H1 (cell line): ENCODE data around the gene GAST. TPM values are rescaled to one million over a fixed set of nuclear protein-coding genes. Genes with fewer than 3 reads are reported as not detected.

ENCODE experiments used
- BACH1 ChIP-seq: IDR thresholded peaks from 2 replicates; pipeline ENCODE4 v1.6.1; 2012; ENCODE audit warnings: low read length, improper control_type of control experiment
- CEBPB ChIP-seq: IDR thresholded peaks from 2 replicates; pipeline ENCODE4 v1.6.1; 2012; ENCODE audit warnings: low read depth, low read length
- CREB1 ChIP-seq: IDR thresholded peaks from 2 replicates; pipeline ENCODE4 v1.6.1; 2012; ENCODE audit warnings: inconsistent platforms
- CTBP2 ChIP-seq: IDR thresholded peaks from 2 replicates; pipeline ENCODE4 v1.7.0; 2011; ENCODE audit warnings: borderline replicate concordance, mild to moderate bottlenecking, moderate library complexity, mixed read lengths, low read length; ENCODE audit not compliant: insufficient read depth, insufficient read length
- HDAC6 ChIP-seq: IDR thresholded peaks from one replicate; pipeline ENCODE4 v1.7.1; 2012; ENCODE audit warnings: low read depth, mild to moderate bottlenecking, inconsistent platforms, low read length, moderate library complexity
- POLR2A ChIP-seq, 2 experiments: IDR thresholded peaks; 1 replicate in 1 of 2; 2 replicates in 1 of 2; pipeline ENCODE4 v1.6.1; 2011; ENCODE audit warnings: low read depth in 2 of 2, low read length in 2 of 2, mild to moderate bottlenecking in 2 of 2; ENCODE audit errors: control extremely low read depth in 1 of 2
- SAP30 ChIP-seq: fragments of 300-600 bp; sonication (generic); IDR thresholded peaks from 2 replicates; pipeline ENCODE4 v1.7.1; 2012; ENCODE audit warnings: low read length, moderate library complexity, mild to moderate bottlenecking, inconsistent platforms; ENCODE audit not compliant: insufficient read depth, insufficient replicate concordance
- SIX5 ChIP-seq: IDR thresholded peaks from 2 replicates; pipeline ENCODE4 v1.6.1; 2011; ENCODE audit warnings: mild to moderate bottlenecking, low read depth, low read length
- SP2 ChIP-seq: IDR thresholded peaks from 2 replicates; pipeline ENCODE4 v1.6.1; 2012; ENCODE audit warnings: mild to moderate bottlenecking, low read length, inconsistent platforms
- SUZ12 ChIP-seq: fragments of 200-600 bp; sonication (generic); IDR thresholded peaks from 2 replicates; pipeline ENCODE4 v1.6.1; 2012; ENCODE audit warnings: mild to moderate bottlenecking, inconsistent platforms, low read length, moderate library complexity, mixed read lengths
- polyA plus RNA-seq, 7 experiments: library from polyadenylated mRNA; depleted of rRNA in 3 of 7; stranded (reverse) in 5 of 7; unstranded in 2 of 7; fragments of >200 nt in 5 of 7; fragments of 200-250 nt in 2 of 7; gene quantifications; 1 replicate in 5 of 7; 2 replicates in 1 of 7; 4 replicates in 1 of 7; pipeline versions ENCODE4 v1.2.1 to v1.2.3, GENCODE V29; 2011 to 2013; ENCODE audit warnings: missing spikeins in 2 of 7, mixed read lengths in 2 of 7
- total RNA-seq: library from RNA; stranded (reverse); fragmentation: NEBNext Ultra II Directional; extraction: Animal tissue kit (Norgen Biotek cat#: 25700); gene quantifications from 2 replicates; pipeline ENCODE4 v1.2.1, GENCODE V29; 2021
- TF ChIP-seq, protein P1 (sequence below): fragments of 300-600 bp; sonication (generic); IDR thresholded peaks from 2 replicates; pipeline ENCODE4 v1.7.1; 2012; ENCODE audit warnings: low read length, moderate library complexity, mild to moderate bottlenecking, inconsistent platforms; ENCODE audit not compliant: insufficient replicate concordance

Gene GAST
- total and polyA plus RNA-seq, 2 of the 8 experiments (the other 6 are each of a cell fraction or from before 2014, with no cell fraction given) = not detected

DNA sequence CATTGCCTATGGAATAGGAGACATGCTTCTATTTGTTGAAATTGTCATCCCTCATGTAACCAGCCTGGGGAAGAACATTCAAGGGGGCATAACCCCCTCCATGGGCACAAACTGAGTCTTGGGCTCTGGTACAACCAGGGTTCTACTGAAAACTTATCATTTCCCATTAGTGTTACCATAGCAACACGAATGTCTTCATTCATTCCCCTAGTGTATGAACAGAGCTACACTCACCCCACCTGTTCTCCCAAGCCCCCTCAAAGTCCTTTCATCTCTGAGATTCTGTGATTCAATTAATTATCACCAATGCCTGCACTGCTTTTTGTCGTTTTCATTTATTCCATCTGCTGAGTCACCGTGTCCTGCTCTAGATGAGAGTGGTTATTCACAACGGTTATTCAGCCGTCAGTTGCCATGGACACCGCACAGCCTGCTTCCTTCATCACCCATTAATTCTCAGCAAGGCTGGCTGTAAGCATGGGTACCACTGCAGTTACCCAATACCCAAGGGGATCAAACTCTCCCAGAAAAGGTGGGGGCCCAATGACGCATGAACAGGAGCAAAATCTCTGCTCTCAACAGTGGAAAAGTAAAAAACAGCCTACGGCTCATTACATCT is 1.6 kb upstream of the GAST start (continued):
- TF ChIP-seq, protein P1, sequence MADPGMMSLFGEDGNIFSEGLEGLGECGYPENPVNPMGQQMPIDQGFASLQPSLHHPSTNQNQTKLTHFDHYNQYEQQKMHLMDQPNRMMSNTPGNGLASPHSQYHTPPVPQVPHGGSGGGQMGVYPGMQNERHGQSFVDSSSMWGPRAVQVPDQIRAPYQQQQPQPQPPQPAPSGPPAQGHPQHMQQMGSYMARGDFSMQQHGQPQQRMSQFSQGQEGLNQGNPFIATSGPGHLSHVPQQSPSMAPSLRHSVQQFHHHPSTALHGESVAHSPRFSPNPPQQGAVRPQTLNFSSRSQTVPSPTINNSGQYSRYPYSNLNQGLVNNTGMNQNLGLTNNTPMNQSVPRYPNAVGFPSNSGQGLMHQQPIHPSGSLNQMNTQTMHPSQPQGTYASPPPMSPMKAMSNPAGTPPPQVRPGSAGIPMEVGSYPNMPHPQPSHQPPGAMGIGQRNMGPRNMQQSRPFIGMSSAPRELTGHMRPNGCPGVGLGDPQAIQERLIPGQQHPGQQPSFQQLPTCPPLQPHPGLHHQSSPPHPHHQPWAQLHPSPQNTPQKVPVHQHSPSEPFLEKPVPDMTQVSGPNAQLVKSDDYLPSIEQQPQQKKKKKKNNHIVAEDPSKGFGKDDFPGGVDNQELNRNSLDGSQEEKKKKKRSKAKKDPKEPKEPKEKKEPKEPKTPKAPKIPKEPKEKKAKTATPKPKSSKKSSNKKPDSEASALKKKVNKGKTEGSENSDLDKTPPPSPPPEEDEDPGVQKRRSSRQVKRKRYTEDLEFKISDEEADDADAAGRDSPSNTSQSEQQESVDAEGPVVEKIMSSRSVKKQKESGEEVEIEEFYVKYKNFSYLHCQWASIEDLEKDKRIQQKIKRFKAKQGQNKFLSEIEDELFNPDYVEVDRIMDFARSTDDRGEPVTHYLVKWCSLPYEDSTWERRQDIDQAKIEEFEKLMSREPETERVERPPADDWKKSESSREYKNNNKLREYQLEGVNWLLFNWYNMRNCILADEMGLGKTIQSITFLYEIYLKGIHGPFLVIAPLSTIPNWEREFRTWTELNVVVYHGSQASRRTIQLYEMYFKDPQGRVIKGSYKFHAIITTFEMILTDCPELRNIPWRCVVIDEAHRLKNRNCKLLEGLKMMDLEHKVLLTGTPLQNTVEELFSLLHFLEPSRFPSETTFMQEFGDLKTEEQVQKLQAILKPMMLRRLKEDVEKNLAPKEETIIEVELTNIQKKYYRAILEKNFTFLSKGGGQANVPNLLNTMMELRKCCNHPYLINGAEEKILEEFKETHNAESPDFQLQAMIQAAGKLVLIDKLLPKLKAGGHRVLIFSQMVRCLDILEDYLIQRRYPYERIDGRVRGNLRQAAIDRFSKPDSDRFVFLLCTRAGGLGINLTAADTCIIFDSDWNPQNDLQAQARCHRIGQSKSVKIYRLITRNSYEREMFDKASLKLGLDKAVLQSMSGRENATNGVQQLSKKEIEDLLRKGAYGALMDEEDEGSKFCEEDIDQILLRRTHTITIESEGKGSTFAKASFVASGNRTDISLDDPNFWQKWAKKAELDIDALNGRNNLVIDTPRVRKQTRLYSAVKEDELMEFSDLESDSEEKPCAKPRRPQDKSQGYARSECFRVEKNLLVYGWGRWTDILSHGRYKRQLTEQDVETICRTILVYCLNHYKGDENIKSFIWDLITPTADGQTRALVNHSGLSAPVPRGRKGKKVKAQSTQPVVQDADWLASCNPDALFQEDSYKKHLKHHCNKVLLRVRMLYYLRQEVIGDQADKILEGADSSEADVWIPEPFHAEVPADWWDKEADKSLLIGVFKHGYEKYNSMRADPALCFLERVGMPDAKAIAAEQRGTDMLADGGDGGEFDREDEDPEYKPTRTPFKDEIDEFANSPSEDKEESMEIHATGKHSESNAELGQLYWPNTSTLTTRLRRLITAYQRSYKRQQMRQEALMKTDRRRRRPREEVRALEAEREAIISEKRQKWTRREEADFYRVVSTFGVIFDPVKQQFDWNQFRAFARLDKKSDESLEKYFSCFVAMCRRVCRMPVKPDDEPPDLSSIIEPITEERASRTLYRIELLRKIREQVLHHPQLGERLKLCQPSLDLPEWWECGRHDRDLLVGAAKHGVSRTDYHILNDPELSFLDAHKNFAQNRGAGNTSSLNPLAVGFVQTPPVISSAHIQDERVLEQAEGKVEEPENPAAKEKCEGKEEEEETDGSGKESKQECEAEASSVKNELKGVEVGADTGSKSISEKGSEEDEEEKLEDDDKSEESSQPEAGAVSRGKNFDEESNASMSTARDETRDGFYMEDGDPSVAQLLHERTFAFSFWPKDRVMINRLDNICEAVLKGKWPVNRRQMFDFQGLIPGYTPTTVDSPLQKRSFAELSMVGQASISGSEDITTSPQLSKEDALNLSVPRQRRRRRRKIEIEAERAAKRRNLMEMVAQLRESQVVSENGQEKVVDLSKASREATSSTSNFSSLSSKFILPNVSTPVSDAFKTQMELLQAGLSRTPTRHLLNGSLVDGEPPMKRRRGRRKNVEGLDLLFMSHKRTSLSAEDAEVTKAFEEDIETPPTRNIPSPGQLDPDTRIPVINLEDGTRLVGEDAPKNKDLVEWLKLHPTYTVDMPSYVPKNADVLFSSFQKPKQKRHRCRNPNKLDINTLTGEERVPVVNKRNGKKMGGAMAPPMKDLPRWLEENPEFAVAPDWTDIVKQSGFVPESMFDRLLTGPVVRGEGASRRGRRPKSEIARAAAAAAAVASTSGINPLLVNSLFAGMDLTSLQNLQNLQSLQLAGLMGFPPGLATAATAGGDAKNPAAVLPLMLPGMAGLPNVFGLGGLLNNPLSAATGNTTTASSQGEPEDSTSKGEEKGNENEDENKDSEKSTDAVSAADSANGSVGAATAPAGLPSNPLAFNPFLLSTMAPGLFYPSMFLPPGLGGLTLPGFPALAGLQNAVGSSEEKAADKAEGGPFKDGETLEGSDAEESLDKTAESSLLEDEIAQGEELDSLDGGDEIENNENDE = no peak
- TF ChIP-seq SAP30 (no peak), SUZ12 (no peak), CTBP2 (no peak), CEBPB (no peak), POLR2A (IDR thresholded peaks at IDR 0.05; ENCODE audit: control extremely low read depth in 1 of 2, low read depth in 2 of 2, low read length in 2 of 2) (no peak), SIX5 (no peak), SP2 (no peak), CREB1 (no peak), HDAC6 (no peak), BACH1 (no peak)
